GM18861 (cell line): ENCODE results near the gene MEPCE.
"Not testable (repeated sequence)": the region's sequence is repeated elsewhere in the genome, so short reads cannot be mapped to it uniquely, and the experiment has no call there.

Source experiments
- ATAC-seq: cut with Tn5 transposase; IDR thresholded peaks from one replicate; pipeline ENCODE4 v1.9.1; 2021; ENCODE audit not compliant: unreplicated experiment

MEPCE gene

GRCh38 chr7:100429637-100430492 lies at the start of gene MEPCE:
Gene MEPCE (plus strand): TSS chr7:100429831. CDS start chr7:100430019, 188 bp downstream.
- ATAC-seq, result peak; percentile 26

DNA sequence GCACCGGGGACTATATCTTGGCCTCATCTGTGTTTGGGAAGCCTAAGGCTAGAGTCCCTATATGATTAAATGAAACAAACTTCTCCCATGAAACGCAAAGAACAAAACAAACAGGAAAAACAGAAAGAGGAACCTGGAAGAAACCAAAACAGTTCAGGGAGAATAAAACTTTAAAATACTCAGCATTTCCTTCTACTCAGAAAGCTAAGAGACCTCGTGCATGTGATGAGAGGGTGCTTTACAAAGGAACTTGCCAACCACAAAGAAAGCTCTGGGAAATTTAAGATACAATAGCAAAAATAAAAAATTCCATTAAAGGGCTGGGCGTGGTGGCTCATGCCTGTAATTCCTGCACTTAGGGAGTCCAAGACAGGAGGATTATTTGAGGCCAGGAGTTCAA lies 49.4 kb upstream of the MEPCE start:
- no peak for ATAC-seq

DNA sequence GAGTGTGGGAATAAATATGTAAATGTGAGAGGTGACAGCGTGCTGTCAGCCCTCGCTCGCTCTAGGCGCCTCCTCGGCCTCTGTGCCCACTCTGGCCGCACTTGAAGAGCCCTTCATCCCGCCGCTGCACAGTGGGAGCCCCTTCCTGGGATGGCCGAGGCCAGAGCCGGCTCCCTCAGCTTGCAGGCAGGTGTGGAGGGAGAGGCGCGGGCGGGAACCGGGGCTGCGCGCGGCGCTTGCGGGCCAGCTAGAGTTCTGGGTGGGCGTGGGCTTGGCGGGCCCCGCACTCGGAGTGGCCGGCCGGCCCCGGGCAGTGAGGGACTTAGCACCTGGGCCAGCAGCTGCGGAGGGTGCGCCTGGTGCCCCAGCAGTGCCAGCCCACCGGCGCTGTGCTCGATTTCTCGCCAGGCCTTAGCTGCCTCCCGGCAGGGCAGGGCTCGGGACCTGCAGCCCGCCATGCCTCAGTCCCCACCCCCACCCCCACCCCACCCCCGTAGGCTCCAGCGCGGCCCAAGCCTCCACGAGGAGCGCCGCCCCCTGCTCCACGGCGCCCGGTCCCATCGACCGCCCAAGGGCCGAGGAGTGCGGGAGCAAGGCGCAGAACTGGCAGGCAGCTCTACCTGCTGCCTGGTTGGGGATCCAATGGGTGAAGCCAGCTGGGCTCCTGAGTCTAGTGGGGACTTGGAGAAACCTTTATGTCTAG lies 47.9 kb upstream of the MEPCE start:
- ATAC-seq, result not testable (repeated sequence)

GRCh38 chr7:100382234-100382853 lies 47.3 kb upstream of the MEPCE start:
- not testable (repeated sequence) for ATAC-seq

DNA sequence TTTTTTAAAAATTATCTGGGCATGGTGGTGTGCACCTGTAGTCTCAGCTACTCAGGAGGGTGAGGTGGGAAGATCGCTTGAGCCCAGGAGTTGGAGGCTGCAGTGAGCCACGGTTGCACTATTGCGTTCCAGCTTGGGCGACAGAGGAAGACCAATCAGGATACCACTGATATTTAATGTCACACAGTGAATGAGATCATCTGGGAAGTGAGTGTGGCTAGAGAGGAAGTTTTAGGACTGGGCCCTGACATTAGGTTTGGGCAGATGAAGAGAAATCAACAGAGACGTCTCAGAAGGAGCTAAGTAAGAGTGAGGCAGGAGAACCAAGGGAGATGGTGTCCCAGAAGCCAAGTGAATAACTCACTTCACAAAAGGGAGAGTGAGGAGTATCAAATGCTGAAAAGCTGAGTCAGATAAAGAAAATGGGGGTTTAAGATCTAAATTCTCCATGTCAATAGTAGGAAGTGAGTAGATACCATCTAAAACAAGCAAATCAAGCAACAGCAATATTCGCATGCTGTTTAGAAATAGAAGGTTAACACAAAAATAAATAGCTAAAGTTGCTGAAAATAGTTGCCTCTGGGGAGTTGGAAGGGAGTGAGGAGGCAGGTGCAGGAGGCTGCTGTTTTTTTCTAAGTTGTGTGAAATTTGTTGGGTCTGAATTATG lies 44.9 kb upstream of the MEPCE start:
- ATAC-seq, result no peak

GRCh38 chr7:100386940-100387339 lies 42.7 kb upstream of the MEPCE start:
- ATAC-seq, result no peak

DNA sequence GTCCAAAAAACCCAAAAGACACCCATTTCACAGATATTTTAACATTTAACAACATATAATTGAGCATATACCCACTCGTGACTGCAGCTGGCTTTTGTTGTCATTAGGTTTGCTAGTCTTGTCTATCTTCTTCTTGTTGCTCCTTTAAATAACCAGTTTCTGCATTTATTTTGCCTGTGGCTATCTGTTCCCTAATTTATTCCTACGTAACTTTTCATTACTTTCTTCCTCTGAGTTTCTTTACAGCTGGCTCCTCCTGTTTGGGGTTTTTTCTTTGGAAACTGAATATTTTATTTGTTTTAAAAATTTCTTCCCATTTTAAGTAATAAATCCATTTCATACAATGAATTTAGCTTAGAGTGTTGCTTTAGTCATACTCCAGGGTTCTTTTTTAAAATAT lies 41.9 kb upstream of the MEPCE start:
- no peak for ATAC-seq

DNA sequence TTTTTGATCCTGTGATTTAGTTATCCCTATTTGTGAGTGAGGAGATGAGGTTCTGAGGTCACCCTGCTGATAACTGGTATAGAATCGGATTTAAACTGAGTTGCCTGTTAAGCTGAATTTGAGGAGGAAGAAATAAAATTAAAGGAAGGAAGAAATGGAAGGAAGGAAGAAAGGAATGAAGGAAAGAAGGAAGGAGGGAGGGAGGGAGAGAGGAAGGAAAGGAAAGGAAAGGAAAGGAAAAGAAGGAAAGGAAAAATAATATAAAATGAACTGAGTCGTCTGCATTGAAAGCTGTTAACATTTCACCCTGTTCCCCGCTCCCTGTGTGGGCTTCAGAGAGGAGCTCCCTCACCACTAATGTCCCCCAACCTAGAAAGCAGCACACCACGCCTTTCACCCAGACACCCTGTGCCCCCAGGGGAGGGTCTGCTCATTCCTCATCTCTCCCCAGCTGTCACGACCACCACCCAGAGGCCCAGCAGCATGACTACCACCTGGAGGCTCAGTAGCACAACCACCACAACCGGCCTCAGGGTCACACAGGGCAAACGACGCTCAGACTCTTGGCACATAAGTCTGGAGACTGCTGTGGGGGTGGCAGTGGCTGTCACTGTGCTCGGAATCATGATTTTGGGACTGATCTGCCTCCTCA lies 40.1 kb upstream of the MEPCE start:
- ATAC-seq, result no peak

DNA sequence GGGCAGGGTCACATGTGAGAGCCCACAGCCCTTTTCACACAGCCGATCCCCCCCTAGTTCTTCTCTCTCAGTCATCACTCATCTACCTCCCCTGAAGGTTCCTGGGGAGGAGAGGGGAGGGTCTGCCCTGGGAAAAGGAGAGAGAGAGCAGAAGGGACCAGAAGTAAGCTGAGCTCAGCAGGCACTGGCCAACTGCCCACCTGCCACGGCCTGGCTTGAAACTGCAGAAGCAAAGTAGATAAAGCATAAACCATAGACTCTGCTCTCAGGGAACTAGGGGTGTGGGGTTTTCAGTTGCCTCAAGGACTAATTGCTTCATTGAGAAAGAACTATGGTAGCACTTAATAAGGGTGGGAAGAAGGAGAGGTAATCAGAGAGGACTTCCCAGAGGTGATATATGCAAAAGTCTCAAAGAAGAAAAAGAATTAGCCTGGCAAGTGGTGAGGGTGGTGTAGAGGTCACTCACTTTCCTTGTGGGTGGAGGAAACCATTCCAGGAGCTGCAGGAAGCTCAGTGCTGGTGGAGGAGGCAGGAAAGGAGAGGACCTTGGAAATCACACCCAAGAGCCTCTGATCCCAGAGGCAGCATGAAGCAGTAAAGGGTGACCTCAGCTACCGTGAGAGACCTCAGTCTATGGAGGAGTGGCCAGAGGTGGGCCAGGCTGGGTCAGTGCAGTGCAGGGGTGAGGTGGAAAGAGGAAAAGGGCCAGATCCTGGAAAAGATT lies 39.2 kb upstream of the MEPCE start:
- ATAC-seq, result no peak

- ATAC-seq, result no peak
Measured at GRCh38 chr7:100393233-100393905, 36.3 kb upstream of the MEPCE start.

DNA sequence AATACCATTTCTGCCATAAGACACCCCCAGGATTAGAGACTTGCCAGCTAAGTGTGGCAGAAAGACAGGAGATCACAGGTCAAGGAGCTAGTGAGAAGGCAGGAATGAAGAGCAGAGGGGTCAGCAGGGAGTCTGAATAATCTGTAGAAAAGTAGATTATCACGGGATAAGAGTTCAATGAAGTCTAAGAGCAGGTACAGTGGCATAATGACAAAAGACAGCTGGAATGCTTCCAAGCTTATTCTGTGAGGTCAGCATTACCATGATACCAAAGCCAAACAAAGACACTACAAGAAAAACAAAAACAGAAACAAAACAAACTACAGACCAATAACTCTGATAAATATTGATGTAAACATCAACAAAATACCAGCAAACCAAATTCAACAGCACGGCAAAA lies 35.6 kb upstream of the MEPCE start:
- ATAC-seq, result no peak

- peak; percentile 85 for ATAC-seq
Measured at GRCh38 chr7:100396421-100396982, 33.1 kb upstream of the MEPCE start.

DNA sequence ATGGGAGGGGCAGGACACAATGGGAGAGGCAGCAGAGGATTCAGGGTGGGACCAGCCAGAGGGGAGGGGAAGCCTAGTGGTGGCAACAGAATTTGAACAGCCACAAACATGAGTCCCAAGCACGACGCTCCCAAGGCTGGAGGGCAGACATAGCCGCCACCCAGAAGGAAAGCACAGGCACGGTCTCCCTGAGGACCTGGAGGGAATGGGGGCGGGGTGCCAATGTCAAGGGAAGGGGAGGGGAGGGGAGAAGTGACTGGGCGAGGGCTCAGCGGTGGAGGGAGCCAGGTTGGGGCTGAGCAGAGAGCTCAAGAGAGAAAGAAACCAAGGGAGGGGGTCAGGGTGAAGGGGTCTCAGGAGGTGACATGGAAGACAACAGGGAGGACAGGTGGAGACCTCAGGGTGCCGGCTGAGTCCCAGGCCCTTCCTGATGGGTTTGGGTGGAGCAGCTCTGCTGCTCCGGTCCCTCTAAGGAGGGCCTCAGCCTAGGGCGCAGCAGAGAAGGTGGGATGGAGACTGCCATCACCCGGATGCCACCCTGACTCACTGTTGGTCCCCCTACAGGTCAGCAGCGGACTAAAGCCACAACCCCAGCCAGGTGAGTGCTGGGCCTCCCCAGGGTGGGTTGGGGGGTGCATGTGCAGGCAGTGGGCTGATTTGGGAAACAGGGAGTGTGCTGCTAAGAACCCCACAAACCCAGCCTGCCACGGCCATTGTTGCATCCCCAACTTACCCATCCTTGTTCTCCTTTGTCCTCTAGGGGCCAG lies 32.1 kb upstream of the MEPCE start:
- no peak for ATAC-seq

DNA sequence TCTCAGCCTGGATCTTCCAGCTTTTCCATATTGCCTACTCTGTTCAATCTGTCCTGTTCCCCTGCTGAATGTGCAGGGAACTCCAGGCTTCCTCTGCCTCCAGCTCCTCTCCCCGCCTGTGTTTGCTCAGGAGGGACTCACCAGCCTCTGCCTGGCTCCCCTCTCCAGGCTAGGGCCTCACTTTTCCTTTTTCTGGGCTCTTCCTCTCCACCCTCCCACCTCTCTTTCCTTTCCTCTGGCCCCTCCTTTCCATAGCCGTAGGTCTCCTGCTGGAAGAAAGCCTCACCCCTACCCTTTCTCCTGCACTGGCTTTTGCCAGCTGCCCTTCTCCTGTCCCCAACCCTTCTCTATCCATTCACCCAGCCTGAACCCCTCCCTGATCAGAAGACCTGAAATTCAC lies 31.4 kb upstream of the MEPCE start:
- ATAC-seq, result no peak

- ATAC-seq, result no peak
Measured at GRCh38 chr7:100400041-100400440, 29.6 kb upstream of the MEPCE start.

GRCh38 chr7:100400656-100401055 lies 29.0 kb upstream of the MEPCE start:
- ATAC-seq, result no peak

DNA sequence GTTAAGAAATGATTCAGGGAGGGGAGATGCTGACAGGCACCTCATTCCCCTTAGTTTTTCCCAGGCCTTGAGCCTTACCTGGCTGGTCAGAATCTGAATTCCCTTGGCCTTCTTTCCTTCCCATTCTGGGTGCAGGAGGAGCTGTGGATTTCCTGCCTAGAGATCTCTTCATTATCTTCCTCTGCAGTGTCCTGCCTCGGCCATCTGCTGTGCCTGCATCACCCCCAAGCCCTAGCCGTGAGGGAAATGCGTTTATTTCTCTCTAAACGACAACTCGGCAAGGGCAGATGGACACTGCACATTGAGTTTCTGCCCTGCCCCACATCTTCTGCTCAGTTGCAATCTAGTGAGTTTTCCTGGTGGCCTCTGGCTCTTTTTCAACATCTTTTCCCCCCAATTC lies 27.8 kb upstream of the MEPCE start:
- ATAC-seq, result no peak

- no peak for ATAC-seq
Measured at GRCh38 chr7:100402241-100402640, 27.4 kb upstream of the MEPCE start.

DNA sequence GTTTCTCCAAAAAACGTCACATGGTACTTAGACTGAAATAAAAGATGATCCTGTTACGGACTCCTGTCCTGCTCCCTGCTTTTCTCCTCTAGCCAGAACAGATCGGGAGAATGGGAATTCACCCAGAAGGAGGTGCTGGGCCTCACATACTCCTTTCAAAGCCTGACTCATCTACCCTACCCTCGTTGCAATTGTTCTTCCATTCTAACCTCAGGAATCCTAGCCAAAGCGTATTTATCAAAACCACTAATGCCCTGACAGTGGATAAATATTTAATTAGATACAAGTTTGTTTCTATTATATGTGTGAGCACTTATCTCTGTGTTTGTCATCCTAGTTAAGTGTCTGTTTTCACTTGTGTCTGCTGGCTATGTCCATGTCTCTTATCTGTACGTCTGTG lies 22.9 kb upstream of the MEPCE start:
- no peak for ATAC-seq
